ENCODE measurements around the gene KRTAP10-6.

The KRTAP10-6 gene

GRCh38 chr21:44615911-44616590 is 23.7 kb upstream of the KRTAP10-6 start:
- no peak for TF ChIP-seq CTCF (conservative IDR thresholded peaks at IDR 0.05; ENCODE audit: low read length)
- TF ChIP-seq EZH2phosphoT487 (IDR thresholded peaks at IDR 0.05; ENCODE audit: borderline replicate concordance), result no peak
- H3K4me2 ChIP-seq (ENCODE audit: low read depth, low read length, poor library complexity, severe bottlenecking), result no peak overlapping the region
- H3K9me3 ChIP-seq (ENCODE audit: insufficient read depth, low read depth, low read length), result peaks cover 9% of the 10 kb centered on the region; the same call in 1 of the 2 replicates
- H3K4me1 ChIP-seq (ENCODE audit: insufficient read depth, low read length, poor library complexity, severe bottlenecking), result no peaks in the 10 kb centered on the region
- no peak overlapping the region for H3K4me3 ChIP-seq (ENCODE audit: low read length, poor library complexity, severe bottlenecking)
- no peaks in the 10 kb centered on the region for H3K27me3 ChIP-seq (ENCODE audit: insufficient read depth, low read length, poor library complexity, severe bottlenecking)
- H3K79me2 ChIP-seq (ENCODE audit: insufficient read depth, low read length), result no peaks in the 10 kb centered on the region
- H3F3A ChIP-seq (ENCODE audit: low read depth), result no peaks in the 10 kb centered on the region
- H3K36me3 ChIP-seq (ENCODE audit: insufficient read depth, low read length), result no peaks in the 10 kb centered on the region
- no peaks in the 10 kb centered on the region for H4K20me1 ChIP-seq (ENCODE audit: insufficient read depth, low read length, poor library complexity, severe bottlenecking)
- H2AFZ ChIP-seq (ENCODE audit: low read length), result no peak overlapping the region
- no peak overlapping the region for H3K9ac ChIP-seq (ENCODE audit: low read depth, low read length, poor library complexity, severe bottlenecking)
- H3K9me2 ChIP-seq (replicated peaks; ENCODE audit: low read depth, low read length), result no peaks in the 10 kb centered on the region

GRCh38 chr21:44615466-44615865 is 23.2 kb upstream of the KRTAP10-6 start:
- no peaks in the 10 kb centered on the region for H3K36me3 ChIP-seq (ENCODE audit: insufficient read depth, low read length)

GRCh38 chr21:44614961-44615391 is 22.7 kb upstream of the KRTAP10-6 start:
- no peaks in the 10 kb centered on the region for H3K36me3 ChIP-seq (ENCODE audit: insufficient read depth, low read length)
- no peak overlapping the region for H3K9ac ChIP-seq (ENCODE audit: low read depth, low read length, poor library complexity, severe bottlenecking)
- H3K9me3 ChIP-seq (ENCODE audit: insufficient read depth, low read depth, low read length), result peaks cover 9% of the 10 kb centered on the region; the same call in 1 of the 2 replicates
- no peaks in the 10 kb centered on the region for H3K9me2 ChIP-seq (replicated peaks; ENCODE audit: low read depth, low read length)
- H3K4me2 ChIP-seq (ENCODE audit: low read depth, low read length, poor library complexity, severe bottlenecking), result no peak overlapping the region
- TF ChIP-seq EZH2phosphoT487 (IDR thresholded peaks at IDR 0.05; ENCODE audit: borderline replicate concordance) (no peak), CTCF (conservative IDR thresholded peaks at IDR 0.05; ENCODE audit: low read length) (no peak)
- no peaks in the 10 kb centered on the region for H3K4me1 ChIP-seq (ENCODE audit: insufficient read depth, low read length, poor library complexity, severe bottlenecking)
- no peaks in the 10 kb centered on the region for H3F3A ChIP-seq (ENCODE audit: low read depth)
- no peak overlapping the region for H3K4me3 ChIP-seq (ENCODE audit: low read length, poor library complexity, severe bottlenecking)
- no peaks in the 10 kb centered on the region for H4K20me1 ChIP-seq (ENCODE audit: insufficient read depth, low read length, poor library complexity, severe bottlenecking)
- no peaks in the 10 kb centered on the region for H3K79me2 ChIP-seq (ENCODE audit: insufficient read depth, low read length)
- no peaks in the 10 kb centered on the region for H3K27me3 ChIP-seq (ENCODE audit: insufficient read depth, low read length, poor library complexity, severe bottlenecking)
- no peak overlapping the region for H2AFZ ChIP-seq (ENCODE audit: low read length)

More at GRCh38 chr21:44615466-44615865, 23.2 kb upstream of the KRTAP10-6 start:
- H3K9ac ChIP-seq (ENCODE audit: low read depth, low read length, poor library complexity, severe bottlenecking), result no peak overlapping the region
- no peaks in the 10 kb centered on the region for H3K79me2 ChIP-seq (ENCODE audit: insufficient read depth, low read length)
- no peak overlapping the region for H2AFZ ChIP-seq (ENCODE audit: low read length)
- no peaks in the 10 kb centered on the region for H3F3A ChIP-seq (ENCODE audit: low read depth)
- H3K4me1 ChIP-seq (ENCODE audit: insufficient read depth, low read length, poor library complexity, severe bottlenecking), result no peaks in the 10 kb centered on the region
- no peaks in the 10 kb centered on the region for H3K27me3 ChIP-seq (ENCODE audit: insufficient read depth, low read length, poor library complexity, severe bottlenecking)
- TF ChIP-seq EZH2phosphoT487 (IDR thresholded peaks at IDR 0.05; ENCODE audit: borderline replicate concordance), result no peak
- TF ChIP-seq CTCF (conservative IDR thresholded peaks at IDR 0.05; ENCODE audit: low read length), result no peak
- no peaks in the 10 kb centered on the region for H3K9me2 ChIP-seq (replicated peaks; ENCODE audit: low read depth, low read length)
- H3K9me3 ChIP-seq (ENCODE audit: insufficient read depth, low read depth, low read length), result peaks cover 9% of the 10 kb centered on the region; the same call in 1 of the 2 replicates
- no peak overlapping the region for H3K4me3 ChIP-seq (ENCODE audit: low read length, poor library complexity, severe bottlenecking)
- H3K4me2 ChIP-seq (ENCODE audit: low read depth, low read length, poor library complexity, severe bottlenecking), result no peak overlapping the region
- H4K20me1 ChIP-seq (ENCODE audit: insufficient read depth, low read length, poor library complexity, severe bottlenecking), result no peaks in the 10 kb centered on the region

Data from Loucy (cell line).